Measurements from ENCODE around the gene CD44.

GRCh38 chr11:35277827-35278226, 138.9 kb downstream of the CD44 start:
- TF ChIP-seq, protein P1, sequence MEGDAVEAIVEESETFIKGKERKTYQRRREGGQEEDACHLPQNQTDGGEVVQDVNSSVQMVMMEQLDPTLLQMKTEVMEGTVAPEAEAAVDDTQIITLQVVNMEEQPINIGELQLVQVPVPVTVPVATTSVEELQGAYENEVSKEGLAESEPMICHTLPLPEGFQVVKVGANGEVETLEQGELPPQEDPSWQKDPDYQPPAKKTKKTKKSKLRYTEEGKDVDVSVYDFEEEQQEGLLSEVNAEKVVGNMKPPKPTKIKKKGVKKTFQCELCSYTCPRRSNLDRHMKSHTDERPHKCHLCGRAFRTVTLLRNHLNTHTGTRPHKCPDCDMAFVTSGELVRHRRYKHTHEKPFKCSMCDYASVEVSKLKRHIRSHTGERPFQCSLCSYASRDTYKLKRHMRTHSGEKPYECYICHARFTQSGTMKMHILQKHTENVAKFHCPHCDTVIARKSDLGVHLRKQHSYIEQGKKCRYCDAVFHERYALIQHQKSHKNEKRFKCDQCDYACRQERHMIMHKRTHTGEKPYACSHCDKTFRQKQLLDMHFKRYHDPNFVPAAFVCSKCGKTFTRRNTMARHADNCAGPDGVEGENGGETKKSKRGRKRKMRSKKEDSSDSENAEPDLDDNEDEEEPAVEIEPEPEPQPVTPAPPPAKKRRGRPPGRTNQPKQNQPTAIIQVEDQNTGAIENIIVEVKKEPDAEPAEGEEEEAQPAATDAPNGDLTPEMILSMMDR (IDR thresholded peaks at IDR 0.05), result no peak
- no peak for TF ChIP-seq POLR2A (IDR thresholded peaks at IDR 0.05)
